Skin epidermis (tissue), 12 donors: Measurements from ENCODE around the gene TMEM217.

Experiments used
- H3K27ac ChIP-seq, 21 experiments: fragments of 200-600 bp; sonication (generic) in 11 of 21; one replicate each; pipeline ENCODE4 v1.5.0; 2020; ENCODE audit warnings: mild to moderate bottlenecking in 3 of 21, inconsistent platforms in 2 of 21, moderate library complexity in 2 of 21
- H3K4me3 ChIP-seq, 7 experiments: fragments of 200-600 bp; sonication (generic) in 2 of 7; one replicate each; pipeline ENCODE4 v1.5.0; 2020; ENCODE audit warnings: inconsistent platforms in 2 of 7, mild to moderate bottlenecking in 2 of 7, moderate library complexity in 1 of 7

Gene TMEM217

GRCh38 chr6:37222992-37223391 is 35.0 kb downstream of the TMEM217 start:
- Histone ChIP-seq H3K4me3 (peak overlapping the region in 6 of 7 experiments; percentile 42 to 70 (median 54)), H3K27ac (peak overlapping the region in 1 of 21 experiments; percentile 30)

DNA sequence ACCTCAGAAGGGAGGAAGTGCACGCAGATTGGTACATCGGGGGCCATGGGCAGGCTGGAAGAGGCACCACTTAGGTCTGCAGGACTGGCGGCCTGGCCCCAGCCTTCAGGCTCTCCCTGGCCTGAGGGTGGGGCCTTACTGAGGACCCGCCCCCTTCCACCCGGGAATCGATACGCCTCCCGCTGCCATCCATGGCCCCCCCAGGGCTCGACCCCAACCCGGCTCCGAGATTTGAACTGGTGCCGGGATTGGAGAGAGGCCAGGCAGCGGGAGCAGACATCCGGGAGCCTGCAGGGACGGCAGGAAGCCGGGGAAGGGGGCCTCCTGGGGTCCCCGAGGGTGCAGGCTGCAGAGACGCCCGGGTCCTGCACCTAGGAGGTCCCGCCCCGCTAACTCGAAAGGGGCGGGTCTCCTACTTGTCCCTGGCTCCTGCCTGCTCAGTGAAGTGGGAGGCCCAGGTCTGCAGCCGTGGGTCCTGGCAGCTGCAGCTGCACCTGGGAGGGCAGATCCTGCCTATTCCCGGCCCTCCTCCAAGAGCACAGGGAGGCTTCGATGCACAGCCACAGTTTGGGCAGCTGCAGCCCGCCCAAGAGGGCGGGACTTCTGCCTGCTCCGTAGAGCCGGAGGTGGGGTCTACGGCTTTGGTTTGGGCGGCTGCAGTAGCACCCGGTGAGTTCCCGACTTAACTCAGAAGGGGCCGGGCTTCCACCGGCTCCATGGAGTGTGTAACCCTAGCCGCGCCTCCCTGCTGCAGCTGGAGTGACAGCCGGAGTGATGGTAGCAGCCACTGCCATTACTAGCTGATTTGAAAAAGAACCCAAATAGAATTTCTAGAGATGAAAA is 35.6 kb downstream of the TMEM217 start:
- peak overlapping the region in 8 of 21 experiments; percentile 3 to 72 (median 32) for H3K27ac ChIP-seq
- peak overlapping the region; percentile 42 to 70 (median 56) for H3K4me3 ChIP-seq

DNA sequence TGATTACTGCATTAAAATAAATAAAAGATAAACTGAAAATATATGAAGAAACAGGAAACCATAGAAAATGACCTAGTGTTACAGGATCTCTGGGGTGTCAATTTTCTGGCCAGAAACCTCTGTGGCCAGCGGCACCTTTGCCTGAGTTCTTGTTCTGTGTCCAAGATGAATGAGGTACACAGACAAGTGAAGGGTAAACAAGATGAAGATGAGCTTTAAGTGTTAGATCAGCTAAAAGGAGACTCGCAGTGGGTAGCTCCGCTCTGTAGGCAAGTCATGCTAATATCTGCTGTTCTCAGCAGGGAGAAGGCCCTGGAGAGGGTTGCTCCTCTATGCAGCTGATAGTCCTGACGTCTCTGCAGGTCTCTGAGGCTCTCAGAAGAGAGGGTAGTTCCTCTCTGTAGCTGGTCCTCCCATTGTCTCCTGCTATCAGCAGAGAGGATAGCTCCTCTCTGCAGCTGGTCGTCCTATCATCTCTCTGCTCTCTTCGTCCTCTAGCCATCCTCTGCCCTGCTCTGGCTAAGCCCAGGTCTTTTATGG is 36.3 kb downstream of the TMEM217 start:
- peak overlapping the region; percentile 42 to 70 (median 56) for H3K4me3 ChIP-seq

GRCh38 chr6:37218511-37218910 is 39.4 kb downstream of the TMEM217 start:
- H3K27ac ChIP-seq, result no peak overlapping the region
- H3K4me3 ChIP-seq, result no peak overlapping the region

More for the DNA sequence above, 36.3 kb downstream of the TMEM217 start:
- peak overlapping the region in 5 of 21 experiments; percentile 3 to 72 (median 35) for H3K27ac ChIP-seq

GRCh38 chr6:37218061-37218460 is 39.9 kb downstream of the TMEM217 start:
- Histone ChIP-seq H3K4me3 (no peak overlapping the region), H3K27ac (no peak overlapping the region)

- Histone ChIP-seq H3K4me3 (no peak overlapping the region), H3K27ac (no peak overlapping the region)
These were observed 45.7 kb downstream of the TMEM217 start for GRCh38 chr6:37212268-37212667.

GRCh38 chr6:37210313-37210968 is 47.5 kb downstream of the TMEM217 start:
- no peak overlapping the region for H3K4me3 ChIP-seq
- peak overlapping the region in 5 of 21 experiments; percentile 17 to 64 (median 46) for H3K27ac ChIP-seq

- Histone ChIP-seq H3K27ac (peak overlapping the region in 4 of 21 experiments; percentile 37 to 64 (median 46)), H3K4me3 (no peak overlapping the region)
These were observed 48.3 kb downstream of the TMEM217 start for GRCh38 chr6:37209461-37210205.

GRCh38 chr6:37208793-37209192 is 49.2 kb downstream of the TMEM217 start:
- Histone ChIP-seq H3K4me3 (no peak overlapping the region), H3K27ac (peak overlapping the region in 2 of 21 experiments; percentile 18 to 64)

DNA sequence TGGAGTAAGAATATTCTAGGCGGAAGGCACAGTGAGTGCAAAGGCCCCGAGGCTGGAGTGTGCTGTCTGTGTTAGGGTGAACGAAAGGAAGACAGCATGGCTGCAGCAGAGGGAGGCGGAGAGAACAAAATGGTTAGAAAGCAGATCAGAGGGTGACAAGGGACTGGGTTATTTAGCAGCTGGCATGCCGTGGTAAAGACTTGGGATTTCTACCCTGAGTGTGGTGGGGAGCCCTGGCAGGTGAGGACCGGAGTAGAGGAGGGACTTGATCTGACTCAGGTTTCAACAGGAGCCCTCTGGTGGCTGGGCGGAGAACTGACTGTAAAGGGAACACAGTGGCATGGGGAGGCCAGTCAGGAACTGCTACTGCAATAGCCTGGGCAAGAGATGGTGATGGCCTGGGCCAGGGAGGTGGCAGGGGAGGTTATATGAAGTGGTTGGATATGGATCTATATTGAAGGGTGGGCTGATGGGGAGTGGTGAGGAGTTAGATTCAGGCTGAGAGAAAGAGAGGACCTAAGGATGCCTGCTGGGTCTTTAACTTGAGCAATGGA is 50.0 kb downstream of the TMEM217 start:
- Histone ChIP-seq H3K4me3 (no peak overlapping the region), H3K27ac (peak overlapping the region in 2 of 21 experiments; percentile 24 to 41)

GRCh38 chr6:37206622-37207021 is 51.3 kb downstream of the TMEM217 start:
- Histone ChIP-seq H3K4me3 (no peak overlapping the region), H3K27ac (no peak overlapping the region)

- Histone ChIP-seq H3K27ac (no peak overlapping the region), H3K4me3 (no peak overlapping the region)
These were observed 52.0 kb downstream of the TMEM217 start for GRCh38 chr6:37205997-37206340.

- no peak overlapping the region for H3K4me3 ChIP-seq
- no peak overlapping the region for H3K27ac ChIP-seq
These were observed 52.6 kb downstream of the TMEM217 start for GRCh38 chr6:37205175-37205996.

GRCh38 chr6:37204014-37204751 is 53.8 kb downstream of the TMEM217 start:
- Histone ChIP-seq H3K27ac (no peak overlapping the region), H3K4me3 (no peak overlapping the region)

- Histone ChIP-seq H3K27ac (peak overlapping the region in 1 of 21 experiments; percentile 11), H3K4me3 (no peak overlapping the region)
These were observed 55.0 kb downstream of the TMEM217 start for GRCh38 chr6:37202788-37203491.

GRCh38 chr6:37201726-37202125 is 56.2 kb downstream of the TMEM217 start:
- H3K27ac ChIP-seq, result peak overlapping the region in 1 of 21 experiments; percentile 11

DNA sequence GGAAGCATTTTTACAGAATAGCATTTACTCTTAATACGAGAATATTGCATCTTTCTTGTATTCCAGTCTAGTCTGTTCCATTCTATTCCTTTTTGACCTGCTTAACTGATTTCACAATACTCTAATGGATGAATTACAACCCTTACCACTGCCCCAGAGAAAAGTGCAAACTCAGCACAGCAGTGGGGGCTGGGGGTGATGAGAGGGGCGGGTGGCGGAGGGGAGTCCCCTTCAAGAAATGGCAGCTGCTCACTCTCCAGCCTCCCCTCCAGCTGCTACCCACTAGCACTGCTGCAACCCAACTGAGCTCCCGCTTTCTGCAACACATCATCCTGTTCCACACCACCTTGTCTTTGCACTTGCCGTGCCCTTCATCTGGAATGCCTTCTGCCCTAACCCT is 57.9 kb downstream of the TMEM217 start:
- H3K27ac ChIP-seq, result no peak overlapping the region
- H3K4me3 ChIP-seq, result no peak overlapping the region

More at GRCh38 chr6:37201726-37202125, 56.2 kb downstream of the TMEM217 start:
- no peak overlapping the region for H3K4me3 ChIP-seq
